GM21515 (cell line): ENCODE data around the gene CST7.
"Not testable (repeated sequence)": the region's sequence is repeated elsewhere in the genome, so short reads cannot be mapped to it uniquely, and the experiment has no call there.

Experiments used
- ATAC-seq: cut with Tn5 transposase; IDR thresholded peaks from one replicate; pipeline ENCODE4 v1.9.1; 2021; ENCODE audit not compliant: unreplicated experiment

Gene CST7

DNA sequence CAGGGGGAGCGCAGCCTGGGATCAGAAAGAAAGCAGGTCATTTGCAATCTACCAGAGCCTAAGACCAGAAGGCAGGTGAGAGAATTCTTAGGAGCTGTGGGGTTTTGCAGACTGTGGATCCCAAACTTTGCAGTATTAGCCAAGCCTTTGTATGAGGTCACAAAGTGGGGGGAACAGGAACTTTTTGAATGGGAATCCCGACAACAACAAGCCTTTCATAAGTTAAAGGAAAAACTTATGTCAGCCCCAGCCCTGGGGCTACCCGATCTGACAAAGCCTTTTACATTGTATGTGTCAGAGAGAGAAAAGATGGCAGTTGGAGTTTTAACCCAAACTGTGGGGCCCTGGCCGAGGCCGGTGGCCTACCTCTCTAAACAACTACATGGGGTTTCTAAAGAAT is 19.8 kb upstream of the CST7 start:
- not testable (repeated sequence) for ATAC-seq

DNA sequence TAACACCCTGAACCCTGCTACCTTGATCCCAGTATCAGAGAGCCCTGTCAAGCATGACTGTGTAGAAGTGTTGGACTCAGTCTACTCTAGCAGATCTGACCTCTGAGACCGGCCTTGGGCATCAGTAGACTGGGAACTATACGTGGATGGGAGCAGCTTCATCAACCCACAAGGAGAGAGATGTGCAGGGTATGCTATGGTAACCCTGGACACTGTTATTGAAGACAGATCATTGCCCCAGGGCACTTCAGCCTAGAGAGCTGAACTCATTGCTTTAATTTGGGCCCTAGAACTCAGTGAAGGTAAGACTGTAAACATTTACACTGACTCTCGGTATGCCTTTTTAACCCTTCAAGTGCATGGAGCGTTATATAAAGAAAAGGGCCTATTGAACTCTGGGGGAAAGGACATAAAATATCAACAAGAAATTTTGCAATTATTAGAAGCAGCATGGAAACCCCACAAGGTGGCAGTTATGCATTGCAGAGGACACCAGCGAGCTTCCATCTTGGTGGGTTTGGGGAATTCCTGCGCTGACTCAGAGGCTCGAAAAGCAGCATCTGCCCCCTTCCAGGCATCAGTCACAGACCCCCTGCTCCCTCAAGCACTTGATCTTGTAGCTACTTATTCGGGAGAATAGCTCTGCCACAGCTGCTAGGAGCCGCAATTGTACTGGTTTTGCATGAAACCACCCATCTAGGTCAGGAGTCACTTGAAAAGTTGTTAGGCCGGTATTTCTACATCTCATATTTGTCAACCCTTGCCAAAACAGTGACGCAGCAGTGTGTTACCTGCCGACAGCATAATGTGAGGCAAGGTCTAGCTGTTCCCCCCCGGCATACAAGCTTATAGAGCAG is 19.0 kb upstream of the CST7 start:
- not testable (repeated sequence) for ATAC-seq

DNA sequence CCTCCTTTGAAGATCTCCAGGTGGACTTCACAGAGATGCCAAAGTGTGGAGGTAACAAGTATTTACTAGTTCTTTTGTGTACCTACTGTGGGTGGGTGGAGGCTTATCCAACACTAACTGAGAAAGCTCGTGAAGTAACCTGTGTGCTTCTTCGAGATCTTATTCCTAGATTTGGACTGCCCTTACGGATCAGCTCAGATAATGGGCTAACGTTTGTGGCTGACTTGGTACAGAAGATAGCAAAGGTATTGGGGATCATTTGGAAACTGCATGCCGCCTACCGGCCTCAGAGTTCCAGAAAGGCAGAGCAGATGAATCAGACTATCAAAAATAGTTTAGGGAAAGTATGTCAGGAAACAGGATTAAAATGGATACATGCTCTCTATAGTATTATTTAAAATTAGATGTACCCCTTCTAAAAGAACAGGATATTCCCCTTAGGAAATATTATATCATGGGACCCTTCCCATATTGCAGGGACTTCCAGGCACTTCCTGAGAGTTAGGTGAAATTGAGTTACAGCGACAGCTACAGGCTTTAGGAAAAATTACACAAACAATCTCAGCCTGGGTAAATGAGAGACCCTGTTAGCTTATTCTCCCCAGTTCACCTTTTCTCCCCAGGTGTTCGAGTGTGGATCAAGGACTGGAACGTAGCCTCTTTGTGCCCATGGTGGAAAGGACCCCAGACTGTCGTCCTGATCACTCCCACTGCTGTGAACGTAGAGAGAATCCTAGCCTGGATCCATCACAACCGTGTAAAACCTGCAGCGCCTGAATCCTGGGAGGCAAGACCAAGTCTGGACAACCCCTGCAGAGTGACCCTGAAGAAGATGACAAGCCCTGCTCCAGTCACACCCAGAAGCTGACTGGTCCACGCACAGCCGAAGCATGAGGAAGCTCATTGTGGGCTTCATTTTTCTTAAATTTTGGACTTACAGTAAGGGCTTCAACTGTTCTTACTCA is 18.1 kb upstream of the CST7 start:
- ATAC-seq = not testable (repeated sequence)

DNA sequence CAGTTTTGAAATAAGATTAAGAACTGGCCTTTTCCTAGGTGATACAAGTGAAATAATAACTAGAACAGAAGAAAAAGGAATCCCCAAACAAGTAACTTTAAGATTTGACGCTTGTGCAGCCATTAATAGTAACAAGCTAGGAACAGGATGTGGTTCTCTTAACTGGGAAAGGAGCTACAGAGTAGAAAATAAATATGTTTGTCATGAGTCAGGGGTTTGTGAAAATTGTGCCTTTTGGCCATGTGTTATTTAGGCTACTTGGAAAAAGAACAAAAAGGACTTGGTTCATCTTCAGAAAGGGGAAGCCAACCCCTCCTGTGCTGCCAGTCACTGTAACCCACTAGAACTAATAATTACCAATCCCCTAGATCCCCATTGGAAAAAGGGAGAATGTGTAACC is 17.2 kb upstream of the CST7 start:
- not testable (repeated sequence) for ATAC-seq

DNA sequence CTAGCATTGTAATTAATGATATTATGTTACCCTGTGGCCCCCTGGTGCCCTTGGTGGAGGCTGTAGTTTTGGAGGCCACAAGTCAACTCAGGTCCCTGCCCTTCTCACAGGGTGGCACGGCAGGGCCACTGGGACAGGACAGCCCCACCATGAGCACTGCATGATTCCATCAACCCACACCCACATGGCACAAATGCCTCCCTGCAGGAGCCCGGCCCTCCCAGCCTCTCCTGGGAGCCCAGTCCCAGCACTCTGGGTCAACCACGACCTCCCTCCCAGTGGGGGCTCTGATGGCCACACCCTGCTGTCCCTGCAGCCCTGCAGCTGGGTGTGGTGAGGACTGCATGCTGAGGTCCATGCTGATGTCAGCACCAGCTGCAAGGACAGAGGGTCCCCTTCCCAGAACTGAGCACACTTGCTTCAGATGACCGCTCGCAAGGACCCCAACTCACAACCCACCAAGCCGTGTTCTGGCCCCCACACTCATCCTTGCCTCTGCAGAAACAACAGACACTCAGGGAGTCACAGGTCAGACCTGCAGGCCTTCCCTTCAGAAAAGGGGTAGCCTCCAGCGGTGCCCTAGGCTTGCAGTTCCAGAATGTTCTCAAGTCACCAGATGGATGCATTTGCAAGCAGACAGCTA is 15.7 kb upstream of the CST7 start:
- no peak for ATAC-seq

DNA sequence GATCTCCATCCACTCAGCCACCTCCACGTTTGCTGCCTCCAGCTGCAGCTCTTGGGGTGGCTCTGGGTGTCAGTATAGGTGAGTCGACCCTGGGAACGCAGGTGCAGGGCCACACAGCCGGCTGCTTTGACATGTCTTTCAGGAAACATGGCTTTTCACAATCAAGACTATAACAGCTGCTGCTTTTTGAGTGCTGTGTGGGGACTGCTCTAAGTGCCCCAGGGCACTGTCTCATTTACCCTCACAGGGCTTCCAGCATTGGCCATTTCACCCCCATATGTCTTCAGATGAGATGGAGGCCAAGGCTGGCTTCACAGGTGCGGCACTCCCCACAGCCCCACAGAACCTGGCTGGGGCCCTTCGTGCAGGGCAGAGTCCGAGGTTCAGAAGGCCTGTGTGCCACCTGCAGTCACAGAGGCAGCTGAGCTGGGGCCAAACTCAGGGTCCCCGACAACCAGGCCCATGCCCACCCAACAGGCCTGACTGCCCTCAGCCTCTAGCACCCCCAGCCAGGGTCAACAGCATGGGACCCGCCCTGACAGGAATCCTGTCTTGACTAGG is 14.9 kb upstream of the CST7 start:
- ATAC-seq = no peak

DNA sequence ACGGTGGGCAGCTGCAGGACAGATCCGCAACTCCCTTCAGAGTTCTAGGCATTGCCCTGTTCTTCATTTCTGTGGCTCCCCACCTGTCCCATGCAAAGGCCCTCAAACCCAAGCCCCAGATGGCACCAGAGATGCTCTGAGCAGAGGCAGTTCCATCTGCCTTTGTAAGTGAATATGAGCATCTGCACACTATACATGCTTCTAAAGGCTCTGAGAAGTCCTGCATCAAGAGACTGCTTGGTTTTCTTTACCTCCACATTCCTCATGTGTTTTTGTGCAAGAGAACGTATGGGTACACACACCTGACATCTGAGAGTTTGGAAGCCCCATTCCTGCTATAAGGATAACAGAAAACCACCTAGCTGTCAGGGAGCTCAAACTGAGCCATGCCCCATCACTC is 14.4 kb upstream of the CST7 start:
- ATAC-seq = no peak

DNA sequence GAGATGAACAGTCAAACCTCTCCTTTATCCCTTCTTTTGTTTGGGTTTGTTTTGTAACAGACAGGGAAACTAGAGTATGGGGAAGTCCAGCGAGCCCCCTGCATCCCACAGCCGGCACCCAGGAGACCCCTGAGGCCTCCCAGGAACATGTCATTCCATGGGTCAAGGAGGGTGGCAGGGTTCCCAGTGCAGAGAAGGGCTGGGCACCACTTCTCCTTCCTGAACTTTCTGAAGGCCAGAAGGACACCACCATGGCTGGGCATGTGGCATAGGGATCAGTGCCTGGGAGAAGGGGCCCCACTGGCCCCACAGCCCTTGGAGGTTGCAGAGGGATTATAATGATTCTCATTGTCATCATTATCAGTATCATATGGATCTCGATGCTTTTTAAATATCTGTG is 13.9 kb upstream of the CST7 start:
- ATAC-seq = no peak

DNA sequence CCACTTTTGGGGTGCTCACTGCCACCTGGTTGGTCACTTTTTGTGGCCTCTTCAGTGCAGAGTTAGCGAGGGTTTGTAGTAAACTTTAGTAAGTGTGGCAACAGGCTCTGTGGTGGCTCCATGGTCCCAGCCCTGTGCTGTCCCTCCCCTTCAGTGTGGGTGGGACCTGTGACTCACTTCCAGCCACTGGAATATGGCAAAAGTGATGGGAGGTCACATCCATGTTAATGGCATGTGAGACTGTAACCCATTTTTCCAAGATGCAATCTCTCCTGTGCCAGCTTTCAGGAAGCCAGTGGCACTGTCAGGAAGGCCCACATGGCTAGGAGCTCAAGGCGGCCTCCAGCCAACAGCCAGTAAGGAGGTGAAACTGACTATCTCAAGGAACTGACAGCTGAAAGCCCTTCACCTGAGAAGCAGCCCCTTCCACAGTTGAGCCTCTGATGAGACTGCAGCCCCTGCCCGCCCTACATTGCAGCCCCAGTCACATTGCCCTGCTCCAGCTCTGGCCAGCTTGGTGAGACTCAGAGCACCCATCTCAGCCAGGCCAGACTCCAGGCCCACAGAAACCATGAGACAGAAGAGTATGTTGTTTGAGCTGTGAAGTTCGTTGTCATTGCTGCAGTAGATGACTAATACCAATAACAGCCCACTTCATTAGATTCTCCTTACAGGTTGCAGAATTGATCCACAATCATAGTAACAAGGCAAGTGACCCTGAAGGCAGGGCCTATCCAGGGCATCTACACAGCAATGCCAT is 13.1 kb upstream of the CST7 start:
- no peak for ATAC-seq

DNA sequence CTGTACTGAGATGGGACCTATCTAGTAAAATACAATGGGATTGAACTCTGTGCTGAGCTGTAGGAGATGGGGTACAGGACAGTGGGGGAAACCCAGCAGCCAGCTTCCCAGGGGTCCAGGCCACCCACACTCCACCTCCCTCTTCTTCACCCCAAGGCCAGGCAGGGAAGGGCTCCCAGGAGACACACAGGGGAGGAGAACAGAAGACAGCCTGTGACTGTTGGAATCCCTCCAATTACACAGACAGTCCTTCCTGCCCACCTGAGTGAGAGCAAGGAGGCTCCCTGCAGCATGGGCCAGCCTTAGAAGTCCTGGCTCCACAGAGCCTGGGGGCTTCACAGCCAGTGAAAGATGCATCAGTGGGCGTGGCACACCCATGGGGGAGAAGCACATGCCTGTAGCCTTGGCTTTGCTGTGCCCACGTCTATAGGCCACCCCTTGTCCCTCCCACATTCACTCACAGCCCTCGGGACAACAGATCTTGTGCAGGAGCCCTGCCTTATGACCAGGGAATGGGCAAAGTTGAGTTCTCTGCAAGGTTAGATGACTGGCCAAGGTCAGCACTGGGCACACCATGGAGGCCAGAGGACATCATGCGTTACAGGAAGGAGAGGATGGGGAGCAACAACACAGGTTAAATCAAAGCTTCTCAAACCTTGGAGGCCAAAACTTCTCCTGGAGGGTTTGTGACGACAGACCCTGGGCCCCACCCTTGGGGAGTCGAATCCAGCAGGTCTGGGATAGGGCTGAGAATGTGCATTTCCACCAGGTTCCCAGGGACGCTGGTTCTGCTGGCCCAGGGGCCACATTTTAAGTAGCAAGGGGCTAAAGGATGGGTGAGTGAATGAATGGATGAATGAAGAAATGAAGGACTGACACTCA is 12.3 kb upstream of the CST7 start:
- no peak for ATAC-seq

DNA sequence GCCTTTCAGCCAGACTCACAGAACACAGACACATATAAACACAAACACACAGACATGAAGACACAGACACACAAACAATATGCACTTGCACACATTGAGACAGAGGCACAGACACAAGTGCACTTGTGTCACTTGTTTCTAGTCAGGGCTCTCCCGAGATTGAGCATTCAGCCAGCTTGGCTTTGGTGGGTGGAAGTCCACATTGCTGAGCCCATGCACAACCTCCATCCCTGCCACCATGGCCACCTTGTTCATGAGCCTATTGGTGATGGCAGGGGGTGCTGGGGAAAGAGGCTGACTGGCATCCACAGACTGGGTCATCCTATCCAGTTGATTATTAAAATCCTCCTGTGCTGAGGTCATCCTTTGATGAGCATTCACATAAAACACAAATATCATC is 11.5 kb upstream of the CST7 start:
- no peak for ATAC-seq

DNA sequence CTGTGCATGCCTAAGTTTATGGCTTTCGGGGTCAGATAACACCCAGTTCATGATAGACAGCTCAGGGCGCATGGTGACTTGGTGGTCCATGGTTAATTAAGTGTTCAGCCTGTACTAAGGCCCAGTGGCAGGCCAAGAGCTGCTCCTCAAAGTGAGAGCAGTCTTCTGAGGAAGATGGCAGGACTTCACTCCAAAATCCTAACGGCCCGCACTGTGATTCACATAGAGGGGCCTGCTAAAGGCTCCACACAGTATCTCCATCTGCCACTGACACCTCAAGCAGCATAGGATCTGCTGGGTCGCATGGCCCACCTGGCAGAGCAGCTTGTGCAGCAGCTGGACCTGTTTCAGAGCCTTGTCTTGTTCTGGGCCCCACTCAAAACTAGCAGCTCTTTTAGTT is 10.6 kb upstream of the CST7 start:
- no peak for ATAC-seq

DNA sequence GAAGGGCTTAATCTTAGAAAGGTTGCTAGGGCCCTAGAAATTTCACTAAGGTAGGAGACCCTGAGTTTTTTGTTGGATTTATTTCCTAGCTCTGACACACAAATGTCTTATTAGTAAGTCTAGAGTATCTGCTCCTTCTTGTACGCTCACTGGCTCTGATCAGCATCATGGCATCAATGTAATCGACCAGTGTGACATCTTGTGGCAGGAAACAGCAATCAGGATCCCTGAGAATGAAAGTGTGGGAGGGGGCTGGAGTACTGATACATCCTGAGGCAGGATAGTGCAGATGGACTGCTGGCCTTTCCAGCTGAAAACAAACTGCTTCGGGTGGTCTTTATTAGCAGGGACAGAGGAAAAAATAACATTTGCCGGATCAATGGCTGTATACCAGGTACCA is 10.0 kb upstream of the CST7 start:
- ATAC-seq = no peak

DNA sequence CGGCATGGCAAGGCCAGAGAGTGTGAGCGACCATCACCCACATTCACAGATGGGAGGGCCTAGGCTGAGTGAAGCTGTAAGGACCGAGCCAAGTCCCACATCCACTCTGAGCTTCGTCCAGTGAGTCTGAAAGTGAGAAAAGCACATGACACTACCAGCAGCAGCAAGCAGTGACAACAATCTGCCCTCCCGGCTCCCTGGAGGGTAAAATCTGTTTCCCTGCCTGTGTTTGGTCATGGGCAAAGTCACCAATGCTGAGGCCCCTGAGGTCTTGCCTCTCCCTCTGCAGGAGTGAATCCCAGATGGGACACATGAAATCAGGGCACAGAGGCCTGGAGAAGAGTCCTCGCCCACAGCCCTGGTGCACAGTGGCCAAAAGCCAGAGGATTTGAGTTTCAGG is 6.4 kb upstream of the CST7 start:
- no peak for ATAC-seq

DNA sequence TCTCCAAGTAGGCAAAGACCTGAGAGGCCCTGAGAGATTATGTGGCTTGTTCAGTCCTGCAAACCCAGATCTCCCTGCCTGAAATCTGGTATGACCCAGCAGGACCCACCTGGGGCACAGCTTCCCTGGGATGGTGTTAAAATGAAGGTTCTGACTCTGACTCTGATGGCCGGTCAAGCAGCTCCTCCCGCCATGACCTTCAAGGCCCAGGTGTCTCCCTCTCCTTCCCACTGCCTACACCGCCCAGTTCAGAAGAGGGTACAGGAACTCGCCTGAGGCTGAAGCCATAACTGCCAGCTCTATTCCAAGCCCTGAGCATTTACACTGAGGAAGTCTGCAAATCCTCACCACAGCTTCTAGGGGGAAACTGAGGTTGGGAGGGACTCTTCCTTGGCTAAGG is 5.9 kb upstream of the CST7 start:
- ATAC-seq = no peak

DNA sequence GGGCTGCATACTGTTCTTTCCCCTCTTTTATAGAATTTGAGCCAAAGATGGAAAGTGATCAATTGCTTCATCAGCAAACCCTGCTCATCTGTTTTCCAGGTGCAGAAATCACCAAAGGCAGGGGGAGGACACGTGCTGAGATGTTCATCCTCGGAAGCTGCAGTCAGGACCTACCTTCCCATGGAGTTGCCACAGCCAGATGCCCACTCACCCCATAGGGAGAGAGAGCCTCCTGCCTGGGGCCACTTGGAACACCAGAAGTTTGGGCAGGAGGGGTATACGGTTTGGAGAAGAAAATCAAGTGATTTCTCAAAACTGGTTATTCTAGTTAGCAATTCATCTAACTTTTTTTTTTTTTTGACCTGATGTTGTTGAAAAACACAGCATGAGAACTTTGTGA is 5.3 kb upstream of the CST7 start:
- no peak for ATAC-seq

DNA sequence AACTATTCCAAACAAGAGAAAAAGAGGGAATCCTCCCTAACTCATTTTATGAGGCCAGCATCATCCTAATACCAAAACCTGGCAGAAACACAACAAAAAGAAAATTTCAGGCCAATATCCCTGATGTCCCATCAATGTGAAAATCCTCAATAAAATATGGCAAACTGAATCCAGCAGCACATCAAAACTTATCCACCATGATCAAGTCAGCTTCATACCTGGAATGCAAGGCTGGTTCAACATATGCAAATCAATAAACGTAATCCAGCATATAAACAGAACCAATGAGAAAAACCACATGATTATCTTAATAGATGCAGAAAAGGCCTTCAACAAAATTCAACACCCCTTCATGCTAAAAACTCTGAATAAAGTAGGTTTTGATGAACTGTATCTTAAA is 2.7 kb upstream of the CST7 start:
- ATAC-seq = not testable (repeated sequence)

DNA sequence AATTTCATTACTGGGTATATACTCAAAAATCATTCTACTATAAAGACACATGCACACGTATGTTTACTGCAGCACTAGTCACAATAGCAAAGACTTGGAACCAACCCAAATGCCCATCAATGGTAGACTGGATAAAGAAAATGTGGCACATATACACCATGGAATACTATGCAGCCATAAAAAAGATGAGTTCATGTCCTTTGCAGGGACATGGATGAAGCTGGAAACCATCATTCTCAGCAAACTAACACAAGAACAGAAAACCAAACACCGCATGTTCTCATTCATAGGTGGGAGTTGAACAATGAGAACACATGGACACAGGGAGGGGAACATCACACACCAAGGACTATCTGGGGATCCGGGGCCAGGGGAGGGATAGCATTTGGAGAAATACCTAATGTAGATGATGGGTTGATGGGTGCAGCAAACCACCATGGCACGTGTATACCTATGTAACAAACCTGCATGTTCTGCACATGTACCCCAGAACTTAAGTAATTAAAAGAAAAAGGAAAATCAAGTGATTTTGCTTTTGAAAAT is 602 bp upstream of the CST7 start:
- not testable (repeated sequence) for ATAC-seq

DNA sequence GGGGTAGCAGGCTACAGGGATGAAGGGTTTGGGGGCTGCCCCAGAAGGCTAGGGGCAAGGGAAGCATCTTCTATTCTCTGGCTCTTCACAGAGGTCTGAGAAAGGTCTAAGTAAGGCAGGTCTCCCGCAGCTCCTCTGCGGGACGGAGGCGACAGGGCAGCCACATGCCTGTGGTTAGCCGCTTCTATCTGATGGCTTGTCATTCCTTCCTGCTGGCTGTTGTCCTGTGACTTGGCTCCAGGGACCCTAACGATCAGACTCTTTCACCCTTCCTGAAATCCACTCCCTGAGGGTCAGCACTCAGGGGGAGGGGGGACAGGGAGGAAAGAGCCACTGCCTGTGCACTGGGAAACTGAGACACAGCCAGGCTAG is 673 bp downstream of the CST7 start:
- no peak for ATAC-seq
